MM.1S (cell line): Measurements from ENCODE around the gene TNFRSF8.
A peak's percentile ranks its signal among the peaks of the same experiment; 100 is the strongest.

Experiments used
- DNase-seq: peaks from one replicate; pipeline ENCODE4 v3.0.0-alpha.2; 2015
- H2AFZ ChIP-seq: fragments of 300-600 bp; sonication (generic); 2 replicates; pipeline ENCODE4 v1.6.0; 2016; ENCODE audit warnings: antibody characterized with exemption, low read length
- H3F3A ChIP-seq: fragments of 300-600 bp; sonication (generic); 2 replicates; pipeline ENCODE4 v1.6.1; 2016; ENCODE audit warnings: mild to moderate bottlenecking, antibody characterized with exemption, low read length, moderate library complexity, mixed read lengths; ENCODE audit not compliant: insufficient read depth
- H3K27ac ChIP-seq: fragments of 300-600 bp; sonication (generic); 2 replicates; pipeline ENCODE4 v1.5.1; 2016; ENCODE audit warnings: mild to moderate bottlenecking, low read length
- H3K27me3 ChIP-seq: fragments of 300-600 bp; sonication (generic); replicated peaks from 2 replicates; pipeline ENCODE4 v1.6.0; 2016; ENCODE audit warnings: low read length; ENCODE audit not compliant: insufficient read depth
- H3K36me3 ChIP-seq: fragments of 300-600 bp; sonication (generic); replicated peaks from 2 replicates; pipeline ENCODE4 v1.6.1; 2016; ENCODE audit warnings: mild to moderate bottlenecking, low read length, mixed read lengths; ENCODE audit not compliant: insufficient read depth
- H3K4me1 ChIP-seq: fragments of 300-600 bp; sonication (generic); 2 replicates; pipeline ENCODE4 v1.6.1; 2016; ENCODE audit warnings: low read length, mixed read lengths
- H3K4me2 ChIP-seq: fragments of 300-600 bp; sonication (generic); 2 replicates; pipeline ENCODE4 v1.6.0; 2016; ENCODE audit warnings: low read depth, low read length
- H3K4me3 ChIP-seq: fragments of 300-600 bp; sonication (generic); 2 replicates; pipeline ENCODE4 v1.5.1; 2016; ENCODE audit warnings: low read length, mixed read lengths
- H3K79me2 ChIP-seq: fragments of 300-600 bp; sonication (generic); 2 replicates; pipeline ENCODE4 v1.6.1; 2016; ENCODE audit warnings: mixed run types, low read length, mixed read lengths
- H3K9ac ChIP-seq: fragments of 300-600 bp; sonication (generic); 2 replicates; pipeline ENCODE4 v1.6.1; 2016; ENCODE audit warnings: low read length, mixed read lengths
- H3K9me2 ChIP-seq: fragments of 300-600 bp; sonication (generic); replicated peaks from 2 replicates; pipeline ENCODE4 v1.6.1; 2016; ENCODE audit warnings: mild to moderate bottlenecking, low read length, mixed read lengths; ENCODE audit not compliant: insufficient read depth
- H3K9me3 ChIP-seq: fragments of 300-600 bp; sonication (generic); replicated peaks from 2 replicates; pipeline ENCODE4 v1.6.1; 2016; ENCODE audit warnings: mild to moderate bottlenecking, low read length, mixed read lengths; ENCODE audit not compliant: insufficient read depth
- H4K20me1 ChIP-seq: fragments of 300-600 bp; sonication (generic); 2 replicates; pipeline ENCODE4 v1.6.1; 2016; ENCODE audit warnings: mild to moderate bottlenecking, low read length, moderate library complexity, mixed read lengths; ENCODE audit not compliant: insufficient read depth
- CTCF ChIP-seq: fragments of 300-600 bp; sonication (generic); IDR thresholded peaks from 2 replicates; pipeline ENCODE4 v1.5.1; 2016; ENCODE audit warnings: antibody characterized with exemption, low read length, mixed read lengths
- EZH2 ChIP-seq: fragments of 300-600 bp; sonication (generic); optimal IDR thresholded peaks from 2 replicates; pipeline ENCODE3; 2017; ENCODE audit warnings: low read depth, mild to moderate bottlenecking, antibody characterized with exemption, low read length, mixed read lengths
- EZH2phosphoT487 ChIP-seq: fragments of 300-600 bp; sonication (generic); IDR thresholded peaks from 2 replicates; pipeline ENCODE4 v1.6.1; 2018; ENCODE audit warnings: antibody characterized with exemption, low read length

TNFRSF8 gene

DNA sequence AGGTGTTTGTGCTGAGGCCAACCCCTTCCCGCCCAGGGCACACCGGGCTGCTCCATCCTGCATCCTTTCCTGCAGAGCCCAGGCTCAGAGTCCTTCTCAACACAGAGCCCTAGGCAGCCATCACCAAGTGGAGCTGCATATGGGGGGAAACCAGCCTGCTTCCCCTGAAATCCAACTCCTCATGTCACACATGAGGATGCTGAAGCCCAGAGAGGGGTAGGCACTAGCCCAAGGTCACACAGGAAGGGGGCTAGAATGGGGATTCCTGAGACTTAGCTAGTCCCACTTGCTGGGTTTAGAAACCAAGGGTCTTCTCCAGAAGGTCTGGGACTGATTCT is 98.2 kb downstream of the TNFRSF8 start:
- Histone ChIP-seq H3K79me2 (no peaks in the 10 kb centered on the region), H3K4me1 (peaks cover 32% of the 10 kb centered on the region), H3K27ac (peak overlapping the region; percentile 93), H3K4me2 (peak overlapping the region; percentile 70; the same call in 1 of the 2 replicates), H3K9me2 (no peaks in the 10 kb centered on the region), H3K36me3 (no peaks in the 10 kb centered on the region), H3F3A (peaks cover 12% of the 10 kb centered on the region), H3K9me3 (no peaks in the 10 kb centered on the region), H2AFZ (peak overlapping the region; percentile 71; the same call in 1 of the 2 replicates), H4K20me1 (no peaks in the 10 kb centered on the region), H3K27me3 (no peaks in the 10 kb centered on the region), H3K9ac (peak overlapping the region; percentile 42), H3K4me3 (no peak overlapping the region)
- TF ChIP-seq EZH2phosphoT487 = no peak
- no peak for TF ChIP-seq EZH2
- TF ChIP-seq CTCF = no peak
- no peak for DNase-seq

DNA sequence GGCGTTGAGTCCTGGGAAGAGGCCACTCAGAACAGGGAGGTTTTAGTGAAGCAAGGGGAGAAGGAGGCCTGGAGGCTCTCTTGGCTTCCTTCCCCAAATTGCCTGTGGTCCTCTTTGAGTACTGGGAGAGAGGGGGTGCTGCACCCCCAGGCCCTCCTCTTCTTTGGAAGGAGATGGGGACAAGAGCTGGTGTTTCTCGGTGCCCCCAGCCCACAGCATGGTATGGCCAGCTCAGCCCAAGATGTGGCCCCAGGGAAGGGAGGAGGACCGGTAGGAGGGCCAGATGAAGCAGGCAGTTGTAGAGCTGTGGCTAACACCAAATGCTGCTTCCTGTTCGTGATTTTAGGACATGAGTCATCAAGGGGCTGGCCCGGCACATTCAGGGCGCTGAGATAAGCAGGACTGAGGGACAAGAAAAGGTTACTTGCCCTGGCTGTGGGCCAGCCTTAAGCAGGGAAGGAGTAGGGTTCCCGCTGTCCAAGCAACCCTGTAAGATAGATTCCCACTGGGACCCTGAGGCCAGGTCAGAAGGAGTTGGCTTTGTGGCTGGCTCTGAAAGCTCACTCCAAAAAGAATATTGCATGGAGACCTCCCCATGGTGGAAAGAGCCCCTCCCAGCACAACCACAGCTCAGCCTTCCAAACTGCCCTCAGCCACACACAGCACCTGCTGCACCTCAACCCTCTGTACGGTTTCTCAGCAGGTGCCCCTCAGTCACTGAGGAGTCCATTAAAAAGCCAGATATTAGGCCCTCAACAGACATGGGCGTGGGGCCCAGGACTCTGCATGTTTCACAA is 98.8 kb downstream of the TNFRSF8 start:
- Histone ChIP-seq H4K20me1 (no peaks in the 10 kb centered on the region), H3K4me2 (peak overlapping the region; percentile 70), H3K79me2 (no peaks in the 10 kb centered on the region), H3K36me3 (no peaks in the 10 kb centered on the region), H3K4me1 (peaks cover 32% of the 10 kb centered on the region), H3K27me3 (no peaks in the 10 kb centered on the region), H3F3A (peaks cover 12% of the 10 kb centered on the region), H2AFZ (peak overlapping the region; percentile 71), H3K9me2 (no peaks in the 10 kb centered on the region), H3K27ac (peak overlapping the region; percentile 93), H3K9me3 (no peaks in the 10 kb centered on the region), H3K4me3 (no peak overlapping the region; the same call in 1 of the 2 replicates), H3K9ac (peak overlapping the region; percentile 42)
- TF ChIP-seq EZH2 = no peak
- TF ChIP-seq EZH2phosphoT487 = no peak
- no peak for TF ChIP-seq CTCF
- DNase-seq = peak; percentile 97

- H3K36me3 ChIP-seq = no peaks in the 10 kb centered on the region
- peak overlapping the region; percentile 70 for H3K4me2 ChIP-seq
- H3K9me2 ChIP-seq = no peaks in the 10 kb centered on the region
- H3K27me3 ChIP-seq = no peaks in the 10 kb centered on the region
- peak overlapping the region; percentile 42 for H3K9ac ChIP-seq
- H3K27ac ChIP-seq = peak overlapping the region; percentile 93
- no peaks in the 10 kb centered on the region for H4K20me1 ChIP-seq
- H3F3A ChIP-seq = peaks cover 12% of the 10 kb centered on the region
- TF ChIP-seq CTCF (no peak), EZH2phosphoT487 (no peak), EZH2 (no peak)
- peaks cover 6% of the 10 kb centered on the region for H3K79me2 ChIP-seq
- no peak overlapping the region; the same call in 1 of the 2 replicates for H3K4me3 ChIP-seq
- H3K9me3 ChIP-seq = no peaks in the 10 kb centered on the region
- DNase-seq = no peak
- peak overlapping the region; percentile 71 for H2AFZ ChIP-seq
- peaks cover 32% of the 10 kb centered on the region for H3K4me1 ChIP-seq
These were observed 99.5 kb downstream of the TNFRSF8 start for GRCh38 chr1:12162459-12163137.
